COLO829 (cell line): ENCODE results near the gene DERL3.

Experiments
- DNase-seq: peaks from one replicate; pipeline ENCODE4 v3.0.0; 2012; ENCODE audit warnings: low spot score

Gene DERL3

DNA sequence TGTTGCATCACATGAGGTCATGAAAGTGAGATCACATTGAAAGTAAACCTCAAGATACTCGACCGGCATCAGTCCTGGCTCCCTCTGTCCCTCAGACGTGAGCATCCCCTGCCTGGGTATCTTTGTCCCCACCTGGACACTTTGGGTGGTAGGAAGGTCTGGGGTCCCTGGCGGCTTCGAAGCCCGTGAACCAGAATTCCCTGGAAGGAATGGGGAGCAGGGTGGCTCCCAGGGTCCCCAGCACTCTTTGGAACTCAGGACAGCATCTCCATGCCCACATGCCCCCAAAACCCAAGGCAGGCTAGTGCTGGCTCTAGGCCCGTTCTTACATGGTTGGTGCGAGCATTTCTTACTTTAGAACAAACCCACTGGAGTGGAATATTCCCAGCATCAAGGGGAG lies 7.5 kb downstream of the DERL3 start:
- DNase-seq = no peak

DNA sequence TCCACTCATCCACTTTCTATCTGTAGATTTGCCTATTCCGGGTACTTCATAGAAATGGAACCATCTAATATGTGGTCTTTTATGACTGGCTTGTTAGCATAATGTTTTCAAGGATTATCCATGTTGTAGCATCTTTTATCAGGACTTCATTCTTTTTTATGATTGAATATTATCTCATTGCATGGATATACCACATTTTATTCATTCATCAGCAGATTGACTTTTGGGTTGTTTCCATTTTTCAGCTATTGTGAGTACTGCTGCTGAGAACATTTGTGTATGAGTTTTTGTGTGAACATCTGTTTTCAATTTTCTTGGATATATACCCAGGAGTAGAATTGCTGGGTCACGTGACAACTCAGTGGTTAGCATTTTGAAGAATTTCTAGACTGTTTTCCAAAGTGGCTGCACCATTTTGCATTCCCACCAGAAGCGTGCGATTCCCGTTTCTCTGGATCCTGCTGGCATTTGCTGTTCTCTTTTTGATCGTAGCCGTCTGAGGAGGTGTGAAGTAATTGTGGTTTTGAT lies 8.9 kb downstream of the DERL3 start:
- no peak for DNase-seq

- no peak for DNase-seq
Observed at GRCh38 chr22:23828800-23829680, 9.8 kb downstream of the DERL3 start.

DNA sequence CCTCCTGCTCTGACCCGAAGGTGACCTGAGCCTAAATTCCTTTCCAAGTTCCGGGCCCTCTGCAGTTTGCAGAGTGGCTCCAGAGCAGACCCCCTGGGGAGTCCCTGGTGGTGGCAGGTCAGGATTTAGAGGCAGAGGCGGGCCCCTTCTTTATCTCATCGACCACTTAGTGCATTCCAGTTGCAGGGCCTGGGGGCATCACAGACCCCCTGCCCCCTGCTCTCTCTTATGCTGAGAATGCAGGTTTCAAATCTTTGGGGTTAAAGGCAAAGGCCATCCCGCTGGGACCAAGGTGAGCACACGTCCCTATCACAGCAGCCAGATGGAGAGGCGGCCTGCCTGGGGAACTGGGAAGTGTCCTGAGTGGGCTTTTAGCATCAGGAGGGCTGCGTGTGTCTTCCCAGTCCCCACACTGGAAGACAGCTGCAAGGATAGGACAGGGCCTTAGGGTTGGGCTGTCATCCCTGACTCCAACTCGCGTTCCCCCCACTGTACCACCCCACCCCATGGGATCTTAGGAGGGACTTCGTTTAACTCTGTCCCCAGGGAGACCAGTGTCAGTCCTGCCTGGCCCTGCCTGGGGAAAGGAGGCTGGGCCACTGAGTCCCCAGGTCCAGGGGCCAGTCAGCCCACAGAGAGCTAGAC lies 11.3 kb downstream of the DERL3 start:
- DNase-seq = no peak

DNA sequence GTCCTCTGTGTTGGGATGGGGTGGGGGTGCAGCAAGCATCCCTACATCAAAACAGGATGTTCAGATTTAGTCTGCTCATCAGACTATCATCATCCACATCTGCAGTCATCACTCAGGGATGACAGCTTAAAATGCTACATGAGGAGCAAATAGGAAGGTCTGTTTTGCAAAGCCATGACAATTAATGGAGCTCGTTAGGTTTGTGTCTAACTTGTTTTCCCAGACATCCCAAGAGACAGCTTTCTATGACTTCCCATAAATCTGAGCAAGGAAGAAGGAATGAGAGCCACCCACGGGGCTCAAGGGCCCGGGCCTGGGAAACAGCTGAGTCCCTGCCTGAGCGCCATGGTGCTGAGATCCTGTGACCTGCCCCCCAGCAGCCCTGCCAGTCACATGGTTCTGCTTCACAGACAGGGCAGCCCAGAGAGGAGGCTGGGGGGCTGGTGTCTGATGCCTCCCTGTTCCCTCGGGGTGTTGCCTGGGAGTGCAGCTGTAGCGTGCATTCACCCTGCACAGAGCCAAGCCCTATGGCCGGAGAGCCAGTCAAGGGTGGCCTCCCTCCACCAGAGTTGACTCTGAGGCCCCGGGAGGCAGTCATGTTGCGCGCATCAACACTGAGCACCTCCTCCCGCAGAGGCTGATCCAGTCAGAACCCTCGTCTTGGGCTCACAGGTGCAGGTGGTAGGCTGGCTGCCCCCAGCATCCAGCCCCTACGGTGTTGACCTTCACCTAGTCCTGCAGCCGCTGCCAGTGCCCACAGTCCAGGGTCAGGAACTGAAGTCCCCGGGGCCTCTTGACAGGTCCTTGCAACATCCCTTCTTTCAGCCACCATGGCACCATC lies 12.1 kb downstream of the DERL3 start:
- DNase-seq = no peak

DNA sequence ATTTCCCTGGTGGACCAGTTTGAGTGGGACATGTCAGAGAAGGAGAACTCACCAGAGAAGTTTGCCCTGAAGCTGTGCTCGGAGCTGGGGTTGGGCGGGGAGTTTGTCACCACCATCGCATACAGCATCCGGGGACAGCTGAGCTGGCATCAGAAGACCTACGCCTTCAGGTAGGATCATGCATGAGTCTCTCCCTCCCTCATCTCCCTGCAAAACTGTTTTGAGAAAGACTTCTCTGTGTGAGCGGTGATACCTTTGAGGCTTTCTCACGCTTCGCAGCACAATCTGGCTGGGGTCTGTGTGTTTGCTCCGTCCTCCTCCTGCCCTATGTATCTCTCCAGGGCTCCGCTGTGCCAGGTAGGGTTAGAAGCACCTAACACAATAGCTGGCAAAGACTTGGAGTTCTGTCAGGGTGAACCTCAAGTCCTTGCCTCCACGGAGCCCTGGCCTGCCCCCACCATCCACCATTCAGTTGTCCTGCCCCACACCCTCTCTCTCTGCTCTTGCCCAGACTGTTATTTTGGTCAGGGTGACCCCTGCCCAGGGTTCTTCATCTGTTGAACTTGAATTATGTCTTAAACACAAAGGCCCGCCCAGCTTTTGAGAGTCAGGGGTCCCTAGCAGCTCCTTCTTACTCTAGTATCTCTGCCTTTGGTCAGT lies 13.4 kb downstream of the DERL3 start:
- no peak for DNase-seq

DNA sequence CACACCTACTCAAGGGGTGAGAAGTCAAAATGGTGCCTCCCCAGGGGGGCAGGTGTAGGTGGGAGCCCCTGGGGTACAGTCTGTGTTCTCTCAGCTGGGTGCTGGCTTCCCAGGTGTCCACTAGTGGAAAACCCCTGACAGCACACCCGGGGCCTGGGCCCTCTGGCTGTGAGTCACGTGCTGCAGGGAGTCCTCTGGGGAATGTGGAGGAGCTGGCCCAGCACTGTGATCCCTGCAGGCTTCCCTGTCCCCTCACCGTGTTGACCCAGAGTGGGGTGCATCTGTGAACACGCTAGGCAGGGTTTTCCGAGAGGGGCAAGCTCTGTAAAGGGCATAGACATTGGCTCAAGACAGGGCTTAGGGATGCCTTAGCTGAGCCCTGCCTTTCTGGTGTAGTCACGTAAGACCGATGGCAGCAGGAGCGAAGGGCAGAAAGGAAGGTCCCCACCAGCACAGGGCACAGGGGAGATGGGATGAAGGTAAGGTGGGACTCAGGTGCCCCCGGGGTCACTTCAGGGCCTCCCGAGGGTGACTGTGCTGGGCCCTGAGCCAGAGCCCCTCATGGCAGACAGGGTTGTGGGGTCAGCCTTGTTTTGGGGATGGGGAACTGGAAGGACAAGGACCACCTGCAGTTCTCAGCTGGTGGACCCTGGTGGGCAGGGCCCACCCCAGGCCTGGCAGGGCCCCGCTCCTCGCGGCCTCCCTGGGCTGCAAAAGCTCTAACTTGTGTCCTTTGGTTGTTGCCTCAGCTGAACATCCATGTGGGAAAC lies 14.1 kb downstream of the DERL3 start:
- no peak for DNase-seq

DNA sequence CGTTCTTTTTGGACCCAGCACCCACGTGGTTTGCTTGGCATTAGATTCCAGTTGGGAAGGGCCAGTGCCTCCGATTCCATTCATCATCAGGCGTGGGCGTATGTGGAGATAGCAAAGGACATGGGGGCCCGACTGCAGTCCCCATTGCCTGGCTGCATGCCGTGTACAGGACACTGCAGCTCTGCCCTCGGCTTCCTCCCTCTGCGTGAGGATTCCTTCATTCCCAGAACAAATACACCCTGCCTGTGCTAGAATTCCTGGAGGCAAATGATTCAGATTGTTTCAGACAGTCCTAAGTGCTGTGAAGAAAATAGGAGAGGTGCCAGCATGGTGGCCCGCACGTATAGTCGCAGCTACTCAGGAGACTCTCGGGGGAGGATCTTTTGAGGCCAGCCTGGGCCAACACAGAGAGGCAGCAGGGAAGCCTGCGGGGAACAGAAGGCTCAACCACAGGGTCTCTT lies 15.4 kb downstream of the DERL3 start:
- DNase-seq = no peak

DNA sequence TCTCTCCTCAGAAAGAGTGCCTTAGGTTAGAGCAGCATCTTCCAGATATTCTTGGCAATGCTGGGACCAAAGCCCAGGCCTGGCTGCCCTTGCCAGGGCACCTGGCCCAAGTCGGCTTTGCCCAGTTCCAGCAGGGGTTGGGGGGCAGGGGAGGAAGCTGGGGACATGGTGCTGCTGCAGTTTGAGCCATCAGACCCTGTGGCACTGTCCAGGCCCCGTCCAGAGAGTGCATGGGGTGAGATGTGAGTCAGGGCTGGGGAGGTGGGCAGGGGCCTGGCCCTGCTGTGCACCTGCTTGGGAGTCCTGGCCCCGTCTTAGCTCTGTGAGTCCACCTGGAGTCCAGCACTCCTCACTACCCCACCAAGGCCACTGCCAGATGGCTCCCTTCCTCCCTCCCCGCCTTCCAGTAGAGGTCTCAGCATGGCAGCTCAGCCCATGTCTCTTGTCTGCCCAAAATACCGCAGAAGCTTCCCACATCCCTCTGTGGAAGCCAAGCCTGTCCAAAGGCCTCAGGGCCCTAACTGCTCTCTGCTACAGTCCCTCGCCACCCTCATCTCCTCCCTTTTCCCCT lies 16.6 kb downstream of the DERL3 start:
- DNase-seq = no peak

DNA sequence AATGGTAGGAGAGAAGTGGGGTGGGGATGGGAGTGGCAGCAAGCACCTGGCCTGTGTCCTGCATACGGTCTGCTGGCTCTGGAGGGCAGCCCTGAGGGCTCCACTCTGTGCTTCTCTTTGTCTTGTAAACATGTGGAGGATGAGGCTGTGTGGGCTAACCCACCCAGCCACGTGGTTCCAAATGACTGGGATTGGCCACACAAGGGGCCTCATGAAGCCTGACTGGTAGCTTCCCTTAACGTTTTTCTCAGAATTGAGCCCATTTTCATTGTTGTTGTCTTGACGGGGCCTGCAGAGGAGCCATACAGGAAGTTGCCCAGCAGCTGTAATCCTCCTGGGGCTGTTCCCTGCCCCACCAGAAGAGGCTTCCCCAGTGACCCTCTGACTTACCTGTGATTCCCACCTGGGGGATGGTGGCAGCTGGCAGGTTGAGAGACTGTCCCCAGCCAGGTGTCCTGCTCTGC lies 18.0 kb downstream of the DERL3 start:
- DNase-seq = no peak

DNA sequence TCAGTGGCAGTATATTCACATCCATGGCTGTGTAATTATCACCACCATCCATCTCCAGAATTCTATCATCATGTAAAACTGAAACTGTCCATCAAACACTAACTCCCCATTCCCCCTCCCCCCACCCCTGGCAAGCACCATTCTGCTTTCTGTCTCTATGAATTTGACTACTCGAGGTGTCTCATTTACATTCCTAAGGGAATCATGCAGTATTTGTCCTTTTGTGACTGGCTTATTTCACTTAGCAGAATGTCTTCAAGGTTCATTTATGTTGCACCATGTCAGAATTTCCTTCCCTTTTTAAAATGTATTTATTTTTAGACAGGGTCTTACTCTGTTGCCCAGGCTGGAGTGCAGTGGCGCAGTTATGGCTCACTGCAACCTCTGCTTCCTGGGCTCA lies 20.3 kb downstream of the DERL3 start:
- DNase-seq = no peak

GRCh38 chr22:23817146-23817545 lies 21.7 kb downstream of the DERL3 start:
- DNase-seq = no peak

- no peak for DNase-seq
Observed at GRCh38 chr22:23816156-23816976, 22.4 kb downstream of the DERL3 start.

GRCh38 chr22:23815541-23816155 lies 23.2 kb downstream of the DERL3 start:
- no peak for DNase-seq

DNA sequence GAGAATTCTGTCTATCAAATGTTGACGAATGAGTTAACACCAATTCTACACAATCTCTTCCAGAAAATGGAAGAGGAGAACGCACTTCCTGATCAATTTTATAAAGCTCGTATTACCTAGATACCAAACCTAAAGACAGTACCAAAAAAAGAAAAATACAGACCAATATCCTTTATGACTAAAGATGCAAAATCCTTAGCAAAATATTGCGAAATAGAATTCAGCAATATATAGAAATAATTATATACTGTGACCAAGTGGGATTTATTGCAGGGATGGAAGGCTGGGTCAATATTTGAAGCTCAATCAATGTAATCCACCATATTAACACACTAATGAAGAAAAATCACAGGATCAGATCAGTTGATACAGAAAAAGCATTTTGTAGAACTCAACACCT lies 26.4 kb downstream of the DERL3 start:
- no peak for DNase-seq

DNA sequence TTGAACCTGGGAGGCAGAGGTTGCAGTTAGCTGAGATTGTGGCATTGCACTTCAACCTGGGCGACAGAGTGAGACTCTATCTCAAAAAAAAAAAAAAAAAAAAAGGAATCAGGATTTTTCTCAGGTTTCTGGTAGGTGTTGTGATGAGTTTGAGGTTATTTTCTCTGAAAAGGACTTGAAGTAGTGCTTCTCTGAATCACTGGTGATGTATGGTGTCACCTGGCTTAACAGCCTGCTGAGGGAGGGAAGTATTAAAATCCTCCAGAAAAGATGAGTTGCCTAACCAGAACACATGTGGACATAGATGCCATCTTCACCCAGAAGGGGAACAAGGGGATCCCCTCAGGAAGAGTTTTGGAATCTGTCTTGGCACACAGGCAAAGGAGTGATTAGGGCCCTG lies 32.0 kb downstream of the DERL3 start:
- no peak for DNase-seq

DNA sequence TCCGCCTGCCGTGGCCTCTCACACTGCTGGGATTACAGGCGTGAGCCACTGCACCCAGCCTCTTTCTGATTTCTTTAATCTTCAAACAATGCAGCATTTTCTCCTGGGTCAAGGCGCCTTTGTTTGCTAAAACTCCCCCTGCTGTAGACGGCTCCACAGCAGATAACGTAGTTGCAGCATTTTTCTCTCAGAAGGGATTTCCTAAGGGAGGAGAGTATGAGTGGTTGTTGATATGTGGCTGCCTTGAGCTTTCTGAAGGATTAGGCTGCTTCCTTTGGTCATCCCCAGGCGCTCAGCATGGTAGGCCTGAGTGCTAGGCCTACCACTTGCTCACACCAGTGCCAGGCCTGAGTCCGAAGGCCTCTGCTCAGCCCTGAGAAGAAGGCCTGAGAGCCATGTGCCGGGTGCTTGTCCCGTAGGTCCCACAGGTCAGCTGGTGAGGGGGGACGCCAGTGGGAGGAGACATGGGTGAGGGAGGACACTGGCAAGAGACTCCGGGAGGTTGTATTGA lies 34.0 kb downstream of the DERL3 start:
- DNase-seq = no peak

- no peak for DNase-seq
Observed at GRCh38 chr22:23803001-23803819, 35.6 kb downstream of the DERL3 start.
